Measurements from ENCODE around the gene EDIL3.
A peak's percentile ranks its signal among the peaks of the same experiment; 100 is the strongest.

Gene EDIL3

GRCh38 chr5:84259283-84260045 is 125.2 kb downstream of the EDIL3 start:
- DNase-seq, result no peak

- no peak for DNase-seq
These were observed 127.6 kb downstream of the EDIL3 start for GRCh38 chr5:84257061-84257460.

DNA sequence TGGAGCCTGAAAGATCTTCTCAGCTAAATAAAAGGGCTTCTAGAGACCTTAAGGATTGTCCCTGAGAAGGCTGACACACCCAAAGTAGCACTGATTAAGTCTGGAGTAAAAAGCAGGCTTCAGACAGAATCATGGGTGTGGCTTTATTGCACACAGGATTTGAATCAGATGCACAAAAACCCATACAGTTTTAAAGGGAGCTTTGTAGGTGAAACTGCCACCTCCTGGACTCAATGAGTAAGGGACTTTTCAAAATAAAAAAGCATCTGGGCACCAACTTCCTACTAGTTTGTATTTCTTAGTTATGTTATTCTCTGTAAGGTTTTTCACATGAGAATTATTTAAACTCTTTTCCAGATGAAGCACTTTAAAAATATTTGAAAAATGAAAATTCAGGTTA is 129.4 kb downstream of the EDIL3 start:
- DNase-seq, result peak; percentile 72

DNA sequence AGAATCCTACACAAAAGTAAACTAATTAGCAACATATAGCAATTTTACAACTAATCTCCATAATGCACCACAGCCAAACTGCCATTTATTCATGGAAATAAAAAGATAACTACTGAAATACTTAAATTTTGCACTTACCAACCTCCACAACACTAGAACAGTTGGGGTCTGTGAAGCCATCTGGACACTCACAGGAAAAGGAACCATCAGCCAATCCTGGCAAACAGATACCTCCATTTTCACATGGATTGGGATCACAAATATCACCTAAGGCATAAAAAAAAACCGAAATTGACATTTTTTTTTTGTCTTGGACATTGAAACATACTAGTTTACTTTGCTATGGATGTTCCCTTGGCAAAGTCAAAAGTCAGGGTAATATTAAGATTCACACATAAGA is 130.7 kb downstream of the EDIL3 start:
- no peak for DNase-seq

GRCh38 chr5:84251503-84251902 is 133.2 kb downstream of the EDIL3 start:
- no peak for DNase-seq

DNA sequence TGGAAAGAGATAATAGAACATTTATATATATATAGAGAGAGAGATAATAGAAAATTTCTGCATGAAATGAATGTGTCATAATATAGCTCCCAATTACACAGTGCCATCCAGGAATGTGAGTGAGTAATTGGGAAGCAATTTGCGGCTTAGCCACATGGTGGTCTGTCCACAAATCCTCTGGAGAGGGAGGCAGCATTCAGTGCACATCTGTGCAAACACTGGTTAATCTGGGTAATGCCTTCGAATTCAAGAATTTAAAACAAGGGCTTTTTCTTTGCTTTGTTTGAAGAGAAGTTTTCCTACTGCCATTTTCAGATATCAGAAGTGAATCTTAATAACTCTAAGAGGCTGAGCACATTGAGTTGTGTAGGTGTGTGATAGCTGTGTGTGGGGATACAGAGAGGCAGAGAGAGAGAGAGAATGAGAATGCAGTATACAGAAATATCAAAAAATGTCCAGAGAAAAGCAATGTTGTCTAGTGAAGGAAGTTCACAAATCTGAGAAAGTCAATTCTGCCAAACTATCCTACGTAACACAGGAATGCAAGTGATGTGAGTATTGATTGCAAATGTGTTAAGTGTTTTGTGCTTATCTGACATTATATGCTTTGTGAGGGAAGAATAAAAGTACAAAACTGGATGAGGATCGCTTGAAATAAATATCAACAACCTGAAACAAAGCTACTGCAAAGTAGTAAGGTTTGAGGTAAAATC is 134.6 kb downstream of the EDIL3 start:
- DNase-seq, result peak; percentile 98

DNA sequence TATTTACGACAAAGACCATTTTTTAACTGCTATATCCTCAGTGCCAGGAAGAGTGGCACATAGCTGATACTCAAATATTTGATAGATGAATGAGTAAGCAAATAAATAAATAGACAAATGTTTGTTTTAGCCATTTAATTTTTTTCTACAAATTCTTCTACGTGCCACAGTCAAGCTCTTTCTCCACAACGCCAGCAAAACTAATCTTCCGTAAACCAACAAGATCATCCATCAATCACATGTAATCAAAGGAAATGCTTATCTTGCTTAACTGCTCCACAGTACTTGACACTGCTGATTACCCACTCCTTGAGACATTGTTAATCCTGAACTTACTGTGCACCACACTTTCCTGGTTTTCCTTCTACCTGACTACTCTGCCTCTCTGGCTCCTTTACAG is 136.7 kb downstream of the EDIL3 start:
- peak; percentile 26 for DNase-seq

DNA sequence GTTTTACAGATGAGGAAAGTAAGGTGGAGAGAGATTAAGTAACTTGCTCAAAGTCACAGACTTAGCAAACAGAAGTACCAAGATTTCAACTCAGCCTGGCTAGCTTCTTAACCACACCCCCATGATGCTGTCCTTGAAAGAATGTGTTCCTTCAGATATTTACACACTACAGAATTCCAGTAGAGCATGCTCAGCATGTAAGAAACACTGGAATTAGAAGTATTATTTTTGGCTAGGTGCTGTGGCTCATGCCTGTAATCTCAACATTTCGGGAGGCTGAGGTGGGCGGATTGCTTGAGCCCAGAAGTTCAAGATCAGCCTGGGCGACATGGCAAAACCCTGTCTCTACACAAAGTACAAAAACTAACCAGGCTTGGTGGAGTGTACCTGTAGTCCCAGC is 142.4 kb downstream of the EDIL3 start:
- peak; percentile 91 for DNase-seq

GRCh38 chr5:84239494-84239893 is 145.2 kb downstream of the EDIL3 start:
- peak; percentile 72 for DNase-seq

GRCh38 chr5:84237126-84237525 is 147.6 kb downstream of the EDIL3 start:
- no peak for DNase-seq

- DNase-seq, result no peak
These were observed 153.2 kb downstream of the EDIL3 start for GRCh38 chr5:84231433-84231832.

- DNase-seq, result no peak
These were observed 155.6 kb downstream of the EDIL3 start for GRCh38 chr5:84229045-84229444.

GRCh38 chr5:84228266-84228665 is 156.4 kb downstream of the EDIL3 start:
- DNase-seq, result no peak

DNA sequence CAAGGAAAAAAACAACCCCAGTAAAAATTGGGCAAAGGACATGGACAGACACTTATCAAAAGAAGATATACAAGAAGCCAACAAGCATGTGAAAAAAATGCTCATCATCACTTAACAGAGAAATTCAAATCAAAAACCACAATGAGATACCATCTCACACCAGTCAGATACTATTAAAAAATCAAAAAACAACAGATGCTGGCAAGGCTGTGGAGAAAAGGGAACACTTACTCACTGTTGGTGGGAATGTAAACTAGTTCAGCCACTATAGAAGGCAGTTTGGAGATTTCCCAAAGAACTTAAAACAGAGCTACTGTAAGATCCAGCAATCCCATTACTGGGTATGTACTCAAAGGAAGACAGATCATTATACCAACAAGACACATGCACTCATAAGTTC is 157.4 kb downstream of the EDIL3 start:
- DNase-seq, result peak; percentile 79

DNA sequence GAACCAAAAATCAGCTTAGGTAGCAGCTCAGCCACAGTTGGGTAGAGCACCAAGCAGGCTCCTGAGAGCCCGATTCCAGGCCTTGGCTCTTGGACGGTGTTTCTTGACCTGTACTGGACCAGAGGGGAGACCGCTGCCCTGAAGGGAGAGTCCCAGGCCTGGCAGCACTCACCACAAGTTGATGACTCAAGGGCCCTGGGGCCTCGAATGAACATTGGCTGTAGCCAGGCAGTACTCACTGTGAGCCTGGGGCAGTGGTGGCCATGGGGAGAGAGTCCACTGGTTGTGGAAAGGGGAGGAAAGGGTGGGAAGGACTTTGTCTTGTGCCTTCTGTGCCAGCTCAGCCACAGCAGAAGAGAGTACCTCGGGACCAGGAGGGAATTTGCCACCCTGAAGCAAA is 166.1 kb downstream of the EDIL3 start:
- peak; percentile 15 for DNase-seq

- no peak for DNase-seq
These were observed 169.2 kb downstream of the EDIL3 start for GRCh38 chr5:84215521-84215920.

DNA sequence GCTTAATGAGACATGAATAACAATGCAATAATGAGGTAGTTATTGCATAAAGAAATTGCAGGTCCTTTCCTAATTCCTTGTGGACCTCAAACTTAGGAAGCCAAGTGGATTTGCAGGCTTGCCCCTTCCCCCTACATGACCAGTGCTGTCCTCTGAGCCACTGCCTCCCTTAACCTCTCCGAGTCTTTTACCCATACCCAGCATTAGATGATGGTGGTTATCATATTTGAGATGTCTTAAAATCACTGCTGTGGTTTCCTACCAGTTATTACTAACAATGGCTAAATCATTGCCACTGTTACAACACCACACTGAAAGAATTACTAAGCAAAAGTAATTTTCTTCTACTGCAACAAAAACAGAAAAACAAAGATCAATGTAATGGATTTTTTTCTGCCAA is 170.8 kb downstream of the EDIL3 start:
- DNase-seq, result no peak

DNA sequence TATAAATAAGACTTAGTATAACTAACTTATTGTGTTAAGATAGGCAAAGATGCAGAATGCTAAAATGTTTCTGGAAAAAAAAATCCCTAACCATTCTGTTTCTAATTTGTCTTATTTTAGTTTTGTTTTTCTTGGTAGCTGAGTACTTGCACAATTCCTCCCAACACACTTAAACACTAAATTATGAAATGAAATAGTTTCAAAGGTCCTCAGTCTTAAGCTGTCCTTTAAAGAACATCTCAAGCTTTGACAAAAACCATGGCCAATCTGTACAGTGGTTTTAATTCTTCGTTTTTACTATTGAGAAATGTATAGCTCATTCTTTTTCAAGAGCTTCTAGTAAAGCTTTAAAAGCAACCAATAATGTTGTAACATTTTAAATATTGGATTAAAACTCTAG is 171.5 kb downstream of the EDIL3 start:
- DNase-seq, result no peak

- DNase-seq, result no peak
These were observed 179.9 kb downstream of the EDIL3 start for GRCh38 chr5:84204772-84205171.

DNA sequence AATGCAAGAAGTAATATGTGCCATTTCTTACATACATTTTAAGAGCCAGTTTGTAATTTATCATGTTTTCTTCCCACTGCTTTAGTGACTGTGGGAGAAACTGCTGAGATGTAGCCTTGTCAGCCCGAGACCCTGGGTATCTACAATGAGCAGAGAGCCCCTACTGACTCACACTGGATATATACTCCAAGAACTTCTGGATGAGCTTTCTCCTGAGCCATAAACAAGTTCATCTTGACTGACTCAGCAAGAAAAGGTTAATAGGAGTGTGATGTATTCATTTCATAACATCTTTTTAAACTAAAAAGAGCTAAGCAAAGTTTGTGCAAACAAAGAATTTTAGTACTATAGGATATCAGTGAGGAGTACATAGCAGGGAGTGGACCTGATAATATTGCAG is 182.5 kb downstream of the EDIL3 start:
- DNase-seq, result peak; percentile 13

DNA sequence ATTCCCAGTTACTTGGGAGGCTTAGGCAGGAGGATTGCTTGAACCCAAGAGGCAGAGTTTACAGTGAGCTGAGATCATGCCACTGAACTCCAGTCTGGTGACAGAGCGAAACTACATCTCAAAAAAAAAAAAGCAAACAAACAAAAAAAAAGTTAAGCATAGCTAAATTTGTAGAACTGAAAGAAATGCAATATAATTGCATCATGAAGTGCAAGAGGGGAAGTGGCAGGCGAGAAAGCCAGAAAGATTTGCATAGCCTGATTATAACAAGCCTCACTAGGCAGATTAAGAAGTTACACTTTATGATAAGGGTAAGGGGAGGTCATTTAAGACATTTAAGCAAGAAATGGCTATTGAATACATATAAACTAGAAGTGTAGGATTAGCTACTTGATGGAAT is 187.1 kb downstream of the EDIL3 start:
- DNase-seq, result no peak

- peak; percentile 9 for DNase-seq
These were observed 193.4 kb downstream of the EDIL3 start for GRCh38 chr5:84191281-84191680.

- no peak for DNase-seq
These were observed 199.8 kb downstream of the EDIL3 start for GRCh38 chr5:84184857-84185256.

DNA sequence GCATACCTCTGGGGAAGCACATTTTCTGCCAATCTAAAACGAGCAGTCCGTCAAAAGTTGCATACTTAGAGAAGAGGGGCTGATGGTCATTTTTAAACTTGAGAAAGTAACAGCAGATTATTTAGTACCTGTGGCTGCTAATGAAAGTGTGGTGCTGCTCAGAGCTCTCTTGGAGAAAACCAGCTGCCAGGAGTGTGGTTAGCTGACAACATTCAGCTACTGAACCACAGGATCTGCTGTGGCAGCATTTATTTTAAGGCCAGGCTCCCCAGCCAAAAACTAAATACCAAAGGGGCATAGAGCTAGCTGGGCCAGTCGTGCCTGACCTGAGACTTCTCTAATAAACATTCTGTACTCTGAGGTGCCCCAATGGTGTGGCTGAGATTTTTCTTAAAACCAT is 203.6 kb downstream of the EDIL3 start:
- no peak for DNase-seq
